ENCODE results near the gene SPAG4. TPM values are rescaled to one million over a fixed set of nuclear protein-coding genes. Genes with fewer than 3 reads are reported as not detected.
A peak's percentile ranks its signal among the peaks of the same experiment; 100 is the strongest.

Gene SPAG4
- total and polyA plus RNA-seq, 2 experiments from 2014 or later: 2.7 to 2.9 TPM

- Mint-ChIP-seq H3K36me3 (ENCODE audit: low read depth) (peaks cover 5% of the 10 kb centered on the region; the same call in 2 of the 3 replicates), H3K27ac (no peak overlapping the region), H3K4me3 (no peak overlapping the region), H3K9me3 (peaks cover 6% of the 10 kb centered on the region), H3K27me3 (ENCODE audit: insufficient read depth, low read depth, poor library complexity) (peaks cover 4% of the 10 kb centered on the region), H3K4me1 (no peaks in the 10 kb centered on the region; the same call in 2 of the 3 replicates)
- Histone ChIP-seq H3K4me2 (no peak overlapping the region), H3K79me2 (replicated peaks; ENCODE audit: insufficient read depth) (no peaks in the 10 kb centered on the region), H3K36me3 (ENCODE audit: insufficient read depth) (no peaks in the 10 kb centered on the region), H3K4me3 (no peak overlapping the region), H3K27ac (ENCODE audit: low read depth) (no peak overlapping the region), H3F3A (replicated peaks; ENCODE audit: low read depth) (no peaks in the 10 kb centered on the region), H4K20me1 (replicated peaks; ENCODE audit: insufficient read depth) (no peaks in the 10 kb centered on the region), H2AFZ (no peak overlapping the region), H3K27me3 (ENCODE audit: insufficient read depth) (no peaks in the 10 kb centered on the region), H3K9me2 (ENCODE audit: insufficient read depth) (no peaks in the 10 kb centered on the region), H3K4me1 (ENCODE audit: insufficient read depth) (no peaks in the 10 kb centered on the region)
- TF ChIP-seq CTCF (conservative IDR thresholded peaks at IDR 0.05; ENCODE audit: low read depth in 2 of 2): peak; percentile 54 to 68
- no peak for TF ChIP-seq ZNF462 (CRISPR knock-in tag; IDR thresholded peaks at IDR 0.05)
- DNase-seq (ENCODE audit: low spot score) (peak; percentile 84), ATAC-seq (peak; percentile 99)
Observed at GRCh38 chr20:35568645-35569044, 47.0 kb upstream of the SPAG4 start.

DNA sequence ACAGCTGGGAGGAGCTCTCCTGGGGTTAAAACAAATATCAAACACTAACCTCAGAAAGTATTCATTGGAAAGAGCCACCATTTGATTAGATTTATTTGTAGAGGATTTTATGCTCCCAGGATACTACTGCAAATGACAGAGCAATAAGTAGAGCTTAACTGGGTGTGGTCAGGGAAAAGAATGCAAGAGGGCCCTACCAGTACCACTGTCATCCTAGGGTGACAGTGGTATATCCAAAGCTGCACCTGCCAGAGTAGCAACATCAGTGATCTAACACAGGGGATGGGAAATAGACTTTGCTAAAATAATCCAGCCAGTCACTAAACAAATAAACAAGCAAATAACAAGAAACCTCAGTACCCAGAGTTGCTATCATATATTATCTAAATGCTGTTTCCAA is 44.1 kb upstream of the SPAG4 start:
- Mint-ChIP-seq H3K27ac (no peak overlapping the region), H3K36me3 (ENCODE audit: low read depth) (peaks cover 8% of the 10 kb centered on the region), H3K9me3 (peaks cover 16% of the 10 kb centered on the region), H3K27me3 (ENCODE audit: insufficient read depth, low read depth, poor library complexity) (peaks cover 2% of the 10 kb centered on the region), H3K4me1 (no peaks in the 10 kb centered on the region; the same call in 2 of the 3 replicates), H3K4me3 (no peak overlapping the region)
- no peak overlapping the region for H2AFZ ChIP-seq
- no peak overlapping the region for H3K4me3 ChIP-seq
- no peaks in the 10 kb centered on the region for H3K79me2 ChIP-seq (replicated peaks; ENCODE audit: insufficient read depth)
- no peaks in the 10 kb centered on the region for H3K36me3 ChIP-seq (ENCODE audit: insufficient read depth)
- no peaks in the 10 kb centered on the region for H3K27me3 ChIP-seq (ENCODE audit: insufficient read depth)
- DNase-seq (ENCODE audit: low spot score): no peak
- H3K4me1 ChIP-seq (ENCODE audit: insufficient read depth): no peaks in the 10 kb centered on the region
- H3F3A ChIP-seq (replicated peaks; ENCODE audit: low read depth): no peaks in the 10 kb centered on the region
- H3K4me2 ChIP-seq: no peak overlapping the region
- H3K27ac ChIP-seq (ENCODE audit: low read depth): no peak overlapping the region
- H3K9me2 ChIP-seq (ENCODE audit: insufficient read depth): no peaks in the 10 kb centered on the region
- H4K20me1 ChIP-seq (replicated peaks; ENCODE audit: insufficient read depth): no peaks in the 10 kb centered on the region
- no peak for ATAC-seq
- TF ChIP-seq JUNB (IDR thresholded peaks at IDR 0.05; ENCODE audit: unreplicated experiment): no peak
- TF ChIP-seq ZNF331 (CRISPR knock-in tag; IDR thresholded peaks at IDR 0.05; ENCODE audit: low read depth): no peak
- no peak for TF ChIP-seq ZNF462 (CRISPR knock-in tag; IDR thresholded peaks at IDR 0.05)
